ENCODE measurements around the gene PAX8.
A peak's percentile ranks its signal among the peaks of the same experiment; 100 is the strongest.

PAX8 gene

GRCh38 chr2:113219092-113219441, 59.7 kb downstream of the PAX8 start:
- no peak for DNase-seq (ENCODE audit: low spot score)
- no peak overlapping the region for H3K4me3 ChIP-seq
- peak overlapping the region in 1 of 2 donors; percentile 76 for H3K27ac ChIP-seq
- TF ChIP-seq CTCF (IDR thresholded peaks at IDR 0.05), result no peak

- DNase-seq (ENCODE audit: low spot score), result no peak
- Histone ChIP-seq H3K4me3 (no peak overlapping the region), H3K27ac (peak overlapping the region in 1 of 2 donors; percentile 82)
- TF ChIP-seq CTCF (IDR thresholded peaks at IDR 0.05), result no peak
Observed at GRCh38 chr2:113218283-113219091, 60.2 kb downstream of the PAX8 start.

GRCh38 chr2:113217455-113218282, 61.1 kb downstream of the PAX8 start:
- Histone ChIP-seq H3K4me3 (no peak overlapping the region), H3K27ac (peak overlapping the region in 1 of 2 donors; percentile 82)
- no peak for DNase-seq (ENCODE audit: low spot score)
- TF ChIP-seq CTCF (IDR thresholded peaks at IDR 0.05), result no peak

- peak overlapping the region in 1 of 2 donors; percentile 82 for H3K27ac ChIP-seq
Observed at GRCh38 chr2:113216891-113217454, 61.7 kb downstream of the PAX8 start.

GRCh38 chr2:113216321-113216720, 62.4 kb downstream of the PAX8 start:
- TF ChIP-seq CTCF (IDR thresholded peaks at IDR 0.05), result no peak
- no peak for DNase-seq (ENCODE audit: low spot score)
- Histone ChIP-seq H3K4me3 (no peak overlapping the region), H3K27ac (no peak overlapping the region)

More at GRCh38 chr2:113216891-113217454, 61.7 kb downstream of the PAX8 start:
- H3K4me3 ChIP-seq, result no peak overlapping the region
- TF ChIP-seq CTCF (IDR thresholded peaks at IDR 0.05), result no peak
- DNase-seq (ENCODE audit: low spot score), result no peak

- TF ChIP-seq CTCF (IDR thresholded peaks at IDR 0.05), result no peak
- no peak for DNase-seq (ENCODE audit: low spot score)
Observed at GRCh38 chr2:113215056-113215455, 63.7 kb downstream of the PAX8 start.

More at GRCh38 chr2:113215056-113215455, 63.7 kb downstream of the PAX8 start:
- Histone ChIP-seq H3K27ac (no peak overlapping the region), H3K4me3 (no peak overlapping the region)

Measured in coronary artery (tissue), 2 donors.